Upper lobe of right lung (tissue), 1 donor: ENCODE results near the gene DNAJB6. TPM values are rescaled to one million over a fixed set of nuclear protein-coding genes. Genes with fewer than 3 reads are reported as not detected.

Experiments
- ATAC-seq: fragments of 200-7000 bp; cut with Tn5 transposase; one replicate; pipeline ENCODE4 v1.9.1; 2020; ENCODE audit warnings: mild to moderate bottlenecking, moderate library complexity
- DNase-seq: peaks from one replicate; pipeline ENCODE4 v3.0.0-alpha.2; 2020
- H3K27ac ChIP-seq: fragments of 200-600 bp; one replicate; pipeline ENCODE4 v1.8.0; 2022
- H3K27me3 ChIP-seq: fragments of 200-600 bp; one replicate; pipeline ENCODE4 v1.8.0; 2022; ENCODE audit warnings: mild to moderate bottlenecking
- H3K36me3 ChIP-seq: fragments of 200-600 bp; one replicate; pipeline ENCODE4 v1.8.0; 2022
- H3K4me1 ChIP-seq: fragments of 200-600 bp; one replicate; pipeline ENCODE4 v1.8.0; 2022
- H3K4me3 ChIP-seq: fragments of 200-600 bp; one replicate; pipeline ENCODE4 v1.8.0; 2022; ENCODE audit warnings: mild to moderate bottlenecking
- H3K9me3 ChIP-seq: fragments of 200-600 bp; one replicate; pipeline ENCODE4 v1.8.0; 2022
- CTCF ChIP-seq: fragments of 200-600 bp; IDR thresholded peaks from one replicate; pipeline ENCODE4 v1.8.0; 2022; ENCODE audit warnings: antibody characterized with exemption
- intact Hi-C: fragments of 100-400 bp; cut with DNase I; formaldehyde crosslinking; loops from one replicate; pipeline ENCODE4 v1.11.0; 2022
- long read RNA-seq: library from polyadenylated mRNA; unstranded; transcript quantifications from one replicate; pipeline ENCODE4 v2.0.0, GENCODE V29; 2021
- total RNA-seq: library from RNA; stranded (reverse); fragmentation: NEBNext Ultra II Directional; extraction: Animal tissue kit (Norgen Biotek cat#: 25700); gene quantifications from one replicate; pipeline ENCODE4 v1.2.1, GENCODE V29; 2021
- donor health status: DM: no; HTN: yes; CAD: no; lungs with severe emphysema.

Gene DNAJB6
- total RNA-seq, result 95.8 TPM
- long read RNA-seq, full-length matches to known transcripts, result 235 of 270 reads
- long read RNA-seq, partial matches to known transcripts, result 12 of 270 reads
- long read RNA-seq, other reads (novel, unspliced or antisense), result 23 of 270 reads

DNA sequence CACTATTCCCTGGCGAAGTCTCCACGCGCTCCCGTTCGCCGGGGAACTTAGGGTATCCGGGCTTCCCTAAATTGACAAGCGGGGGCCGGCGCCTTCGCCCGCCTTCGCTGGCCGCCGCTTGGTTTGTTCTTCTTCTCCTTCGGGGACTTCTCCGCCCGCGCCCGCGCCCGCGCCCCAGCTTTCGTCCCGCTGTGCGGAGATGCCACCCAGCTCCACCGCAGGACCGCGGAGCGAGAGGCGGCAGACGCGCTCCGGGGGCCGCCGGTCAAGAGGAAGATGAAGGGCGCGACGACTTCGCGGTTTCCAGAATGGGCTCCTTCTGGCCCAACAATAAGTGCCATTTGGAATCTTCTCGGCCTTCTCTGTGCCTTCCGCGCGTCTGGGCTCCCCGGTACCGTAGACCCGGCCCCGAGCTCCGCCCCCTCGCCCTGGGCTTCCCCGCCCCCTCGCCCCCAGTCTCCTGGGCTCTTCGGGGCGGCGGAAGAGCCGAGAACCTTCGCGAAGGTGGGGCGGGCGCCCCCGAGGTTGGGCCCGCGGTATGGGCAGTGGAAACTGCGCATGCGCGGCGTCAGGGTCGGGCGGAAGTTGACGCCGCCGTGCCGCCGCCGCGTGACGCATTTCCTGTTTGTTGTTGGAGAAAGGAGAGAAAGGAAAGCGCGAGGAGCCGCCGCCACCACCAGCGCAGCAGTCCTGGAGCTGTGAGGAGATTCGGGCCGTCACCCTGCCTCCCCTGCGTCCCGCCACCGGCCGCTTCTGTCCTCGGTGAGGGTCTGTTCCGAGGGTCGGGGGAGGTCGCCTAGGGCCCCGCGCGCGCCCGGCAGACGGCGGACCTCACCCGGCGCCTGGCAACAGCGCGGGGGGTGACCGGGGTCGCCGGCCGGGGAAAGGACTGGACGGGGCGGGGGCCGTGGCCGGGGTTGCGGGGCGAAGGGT, at the start of gene DNAJB6:
Gene DNAJB6 (plus strand): TSS at position 622 of the 933 bp plus-strand sequence. CDS start 21,569 bp downstream, outside the sequence.
- no peaks in the 10 kb centered on the region for H3K9me3 ChIP-seq
- peak; percentile 91 for ATAC-seq
- H3K4me3 ChIP-seq, result peak within 1 kb of the TSS; percentile 64
- intact Hi-C loops, result no loop called here
- peak within 1 kb of the TSS; percentile 94 for H3K27ac ChIP-seq
- no peak for TF ChIP-seq CTCF
- DNase-seq, result peak; percentile 96
- peaks cover 32% of the 10 kb centered on the region for H3K4me1 ChIP-seq
- H3K36me3 ChIP-seq, result no peaks in the 10 kb centered on the region
- H3K27me3 ChIP-seq, result no peaks in the 10 kb centered on the region

GRCh38 chr7:157291404-157292080, 45.3 kb upstream of the DNAJB6 start:
- Histone ChIP-seq H3K4me3 (no peak overlapping the region), H3K9me3 (no peaks in the 10 kb centered on the region), H3K36me3 (no peaks in the 10 kb centered on the region), H3K27me3 (no peaks in the 10 kb centered on the region), H3K4me1 (no peaks in the 10 kb centered on the region), H3K27ac (no peak overlapping the region)
- no peak for TF ChIP-seq CTCF
- intact Hi-C loops, result no loop called here
- ATAC-seq (no peak), DNase-seq (no peak)

GRCh38 chr7:157292258-157292657, 44.5 kb upstream of the DNAJB6 start:
- H3K27ac ChIP-seq, result no peak overlapping the region
- H3K9me3 ChIP-seq, result no peaks in the 10 kb centered on the region
- no peak for TF ChIP-seq CTCF
- ATAC-seq (no peak), DNase-seq (no peak)
- no peaks in the 10 kb centered on the region for H3K4me1 ChIP-seq
- intact Hi-C loops, result no loop called here
- no peaks in the 10 kb centered on the region for H3K36me3 ChIP-seq
- H3K4me3 ChIP-seq, result no peak overlapping the region
- no peaks in the 10 kb centered on the region for H3K27me3 ChIP-seq

DNA sequence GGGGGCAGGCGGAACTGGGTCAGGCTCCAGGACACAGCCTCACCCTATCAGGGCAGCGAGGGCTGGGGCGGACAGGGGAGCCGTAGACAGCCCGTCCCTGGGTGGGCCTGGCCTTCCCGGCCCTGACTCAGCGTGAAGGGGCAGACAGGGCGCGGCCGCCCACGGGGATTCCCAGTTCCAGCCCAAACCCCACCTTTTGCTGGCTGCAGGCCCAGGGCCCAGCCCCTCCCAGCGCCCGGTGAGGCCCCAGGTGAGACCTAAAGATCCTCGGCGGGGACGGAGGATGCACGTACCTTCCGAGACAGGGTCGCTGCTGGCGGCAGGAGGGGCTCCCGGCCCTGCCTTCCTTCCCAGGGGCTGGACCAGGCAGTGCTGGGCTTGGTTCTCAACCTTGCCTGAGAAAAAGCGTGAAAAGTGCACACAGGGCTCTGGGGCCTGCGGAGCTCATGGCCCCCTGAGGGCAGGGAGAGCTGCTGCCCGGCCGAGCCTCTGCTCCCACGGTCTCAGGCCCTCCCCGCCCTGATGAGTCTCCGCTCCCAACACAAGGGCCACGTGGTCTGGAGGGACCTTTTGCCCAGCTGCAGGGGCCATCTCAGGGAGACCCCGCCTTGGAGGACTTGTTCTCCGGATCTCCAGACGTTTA, 43.9 kb upstream of the DNAJB6 start:
- Histone ChIP-seq H3K4me3 (no peak overlapping the region), H3K9me3 (no peaks in the 10 kb centered on the region), H3K36me3 (no peaks in the 10 kb centered on the region), H3K27me3 (no peaks in the 10 kb centered on the region), H3K27ac (no peak overlapping the region), H3K4me1 (no peaks in the 10 kb centered on the region)
- no peak for DNase-seq
- ATAC-seq, result peak; percentile 66
- intact Hi-C loops, result no loop called here
- TF ChIP-seq CTCF, result no peak

DNA sequence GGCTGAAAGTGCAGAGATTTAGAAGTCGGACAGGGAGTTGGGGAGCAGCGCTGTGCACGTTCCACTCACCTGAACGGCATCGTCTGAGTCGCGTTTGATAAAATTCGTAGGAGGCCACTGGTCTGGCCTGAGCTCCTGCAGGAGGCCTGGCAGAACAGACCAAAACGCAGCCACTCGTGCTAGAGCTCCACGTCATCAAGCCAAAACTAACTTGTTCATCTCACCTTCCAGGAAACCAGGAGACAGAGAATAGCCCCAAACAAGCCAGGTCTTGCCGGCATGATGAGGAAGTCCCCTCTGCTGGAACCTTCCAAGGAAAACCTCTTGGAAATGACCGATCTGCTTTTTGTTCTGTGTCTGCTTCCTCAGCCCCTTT, 43.4 kb upstream of the DNAJB6 start:
- intact Hi-C loops, result no loop called here
- H3K27me3 ChIP-seq, result no peaks in the 10 kb centered on the region
- H3K4me3 ChIP-seq, result no peak overlapping the region
- no peaks in the 10 kb centered on the region for H3K4me1 ChIP-seq
- H3K9me3 ChIP-seq, result no peaks in the 10 kb centered on the region
- DNase-seq (no peak), ATAC-seq (no peak)
- no peak overlapping the region for H3K27ac ChIP-seq
- no peak for TF ChIP-seq CTCF
- no peaks in the 10 kb centered on the region for H3K36me3 ChIP-seq
